ENCODE data around the gene ANKRD37.
"Not testable (repeated sequence)": the region's sequence is repeated elsewhere in the genome, so short reads cannot be mapped to it uniquely, and the experiment has no call there.

ANKRD37 gene

GRCh38 chr4:185396724-185397385 is at the start of gene ANKRD37:
Gene ANKRD37, plus strand, starts transcription at chr4:185396841. Its CDS starts 83 bp downstream, at chr4:185396924.
- no peak for DNase-seq (ENCODE audit: low spot score)

- DNase-seq (ENCODE audit: low spot score) = no peak
These were observed 49.6 kb upstream of the ANKRD37 start for GRCh38 chr4:185346975-185347601.

GRCh38 chr4:185351691-185352090 is 45.0 kb upstream of the ANKRD37 start:
- no peak for DNase-seq (ENCODE audit: low spot score)

GRCh38 chr4:185352202-185352601 is 44.4 kb upstream of the ANKRD37 start:
- no peak for DNase-seq (ENCODE audit: low spot score)

GRCh38 chr4:185352741-185353140 is 43.9 kb upstream of the ANKRD37 start:
- no peak for DNase-seq (ENCODE audit: low spot score)

- no peak for DNase-seq (ENCODE audit: low spot score)
These were observed 39.4 kb upstream of the ANKRD37 start for GRCh38 chr4:185357211-185357610.

- DNase-seq (ENCODE audit: low spot score) = no peak
These were observed 38.8 kb upstream of the ANKRD37 start for GRCh38 chr4:185357733-185358440.

- no peak for DNase-seq (ENCODE audit: low spot score)
These were observed 38.1 kb upstream of the ANKRD37 start for GRCh38 chr4:185358514-185358913.

- no peak for DNase-seq (ENCODE audit: low spot score)
These were observed 37.7 kb upstream of the ANKRD37 start for GRCh38 chr4:185358959-185359358.

- no peak for DNase-seq (ENCODE audit: low spot score)
These were observed 36.7 kb upstream of the ANKRD37 start for GRCh38 chr4:185359767-185360446.

GRCh38 chr4:185361872-185362271 is 34.8 kb upstream of the ANKRD37 start:
- no peak for DNase-seq (ENCODE audit: low spot score)

GRCh38 chr4:185362570-185362969 is 34.1 kb upstream of the ANKRD37 start:
- not testable (repeated sequence) for DNase-seq (ENCODE audit: low spot score)

- DNase-seq (ENCODE audit: low spot score) = no peak
These were observed 33.4 kb upstream of the ANKRD37 start for GRCh38 chr4:185363251-185363650.

- DNase-seq (ENCODE audit: low spot score) = no peak
These were observed 31.8 kb upstream of the ANKRD37 start for GRCh38 chr4:185364886-185365285.

- DNase-seq (ENCODE audit: low spot score) = no peak
These were observed 26.9 kb upstream of the ANKRD37 start for GRCh38 chr4:185369731-185370130.

GRCh38 chr4:185370268-185370949 is 26.2 kb upstream of the ANKRD37 start:
- no peak for DNase-seq (ENCODE audit: low spot score)

GRCh38 chr4:185371702-185372101 is 24.9 kb upstream of the ANKRD37 start:
- no peak for DNase-seq (ENCODE audit: low spot score)

- no peak for DNase-seq (ENCODE audit: low spot score)
These were observed 22.6 kb upstream of the ANKRD37 start for GRCh38 chr4:185374027-185374426.

- no peak for DNase-seq (ENCODE audit: low spot score)
These were observed 22.1 kb upstream of the ANKRD37 start for GRCh38 chr4:185374573-185374972.

GRCh38 chr4:185378264-185378663 is 18.4 kb upstream of the ANKRD37 start:
- DNase-seq (ENCODE audit: low spot score) = no peak

GRCh38 chr4:185379326-185380295 is 17.0 kb upstream of the ANKRD37 start:
- no peak for DNase-seq (ENCODE audit: low spot score)
